TTC549 (cell line): ENCODE measurements around the gene TNPO2.

Experiments
- FAIRE-seq: peaks from 2 replicates; lab custom pipeline; 2012; peaks lifted over from hg19 to GRCh38; lab: Jason Lieb, UNC

TNPO2 gene

GRCh38 chr19:12675399-12675798, 48.3 kb downstream of the TNPO2 start:
- no peak for FAIRE-seq

GRCh38 chr19:12672744-12673143, 51.0 kb downstream of the TNPO2 start:
- no peak for FAIRE-seq

- no peak for FAIRE-seq
Observed at GRCh38 chr19:12670159-12670928, 53.4 kb downstream of the TNPO2 start.

GRCh38 chr19:12669270-12670158, 54.2 kb downstream of the TNPO2 start:
- FAIRE-seq = no peak

GRCh38 chr19:12668932-12669269, 54.8 kb downstream of the TNPO2 start:
- FAIRE-seq = no peak

- no peak for FAIRE-seq
Observed at GRCh38 chr19:12668346-12668745, 55.4 kb downstream of the TNPO2 start.

- FAIRE-seq = no peak
Observed at GRCh38 chr19:12667731-12668302, 55.9 kb downstream of the TNPO2 start.

GRCh38 chr19:12666265-12667048, 57.3 kb downstream of the TNPO2 start, which contains the start of the genes MAN2B1 and WDR83:
Gene MAN2B1 (minus strand): TSS chr19:12666742. CDS start chr19:12666701, 41 bp downstream.
Gene WDR83 (plus strand): TSS chr19:12666807. CDS start chr19:12669791, 2,984 bp downstream.
- FAIRE-seq = no peak

GRCh38 chr19:12665671-12666264, 58.0 kb downstream of the TNPO2 start:
- no peak for FAIRE-seq

GRCh38 chr19:12665281-12665573, 58.5 kb downstream of the TNPO2 start:
- no peak for FAIRE-seq

GRCh38 chr19:12664406-12665280, 59.1 kb downstream of the TNPO2 start:
- FAIRE-seq = no peak

GRCh38 chr19:12660980-12661379, 62.8 kb downstream of the TNPO2 start:
- FAIRE-seq = no peak

- no peak for FAIRE-seq
Observed at GRCh38 chr19:12657966-12658365, 65.8 kb downstream of the TNPO2 start.

- no peak for FAIRE-seq
Observed at GRCh38 chr19:12656899-12657571, 66.7 kb downstream of the TNPO2 start.

- FAIRE-seq = no peak
Observed at GRCh38 chr19:12655546-12655945, 68.2 kb downstream of the TNPO2 start.

GRCh38 chr19:12652219-12652618, 71.5 kb downstream of the TNPO2 start:
- FAIRE-seq = no peak

GRCh38 chr19:12649941-12650340, 73.8 kb downstream of the TNPO2 start:
- no peak for FAIRE-seq
